PC-3 (cell line): ENCODE results near the gene CHST11. TPM values are rescaled to one million over a fixed set of nuclear protein-coding genes. Genes with fewer than 3 reads are reported as not detected.

Source experiments
- ATAC-seq: fragments of 200-7000 bp; cut with Tn5 transposase; 2 replicates; pipeline ENCODE4 v1.9.1; 2020; ENCODE audit warnings: mild to moderate bottlenecking, moderate library complexity
- BruUV-seq: library from RNA; stranded (reverse); fragments of 400-500 nt; replicated peaks from 2 replicates; lab custom pipeline; 2021; lab: Mats Ljungman, UMichigan
- CTCF ChIA-PET: fragments of 300-600 bp; sonication (Branson Sonifier 250); formaldehyde crosslinking; loops from one replicate; lab custom pipeline; 2022; ENCODE audit warnings: antibody characterized with exemption; lab: Charles Lee
- POLR2A ChIA-PET: fragments of 300-600 bp; sonication (Branson Sonifier 250); formaldehyde crosslinking; loops from one replicate; lab custom pipeline; 2022; ENCODE audit warnings: antibody characterized with exemption; ENCODE audit not compliant: unreplicated experiment; lab: Charles Lee
- DNase-seq: peaks from one replicate; pipeline ENCODE4 v3.0.0-alpha.2; 2015
- H2AFZ ChIP-seq: fragments of 300-600 bp; sonication (generic); 2 replicates; pipeline ENCODE4 v1.6.0; 2016; ENCODE audit warnings: antibody characterized with exemption, low read length
- H3F3A ChIP-seq: fragments of 300-600 bp; sonication (generic); one replicate; pipeline ENCODE4 v1.6.0; 2017; ENCODE audit warnings: antibody characterized with exemption, low read length, control low read depth, mild to moderate bottlenecking; ENCODE audit not compliant: unreplicated experiment
- H3K27ac ChIP-seq: fragments of 300-600 bp; sonication (generic); 2 replicates; pipeline ENCODE4 v1.5.1; 2016; ENCODE audit warnings: mild to moderate bottlenecking, low read length
- H3K27me3 ChIP-seq: fragments of 300-600 bp; sonication (generic); 2 replicates; pipeline ENCODE4 v1.6.1; 2016; ENCODE audit warnings: low read length, mixed read lengths
- H3K36me3 ChIP-seq: fragments of 300-600 bp; sonication (generic); 2 replicates; pipeline ENCODE4 v1.6.1; 2016; ENCODE audit warnings: low read depth, mixed run types, low read length, mixed read lengths
- H3K4me1 ChIP-seq: fragments of 300-600 bp; sonication (generic); 2 replicates; pipeline ENCODE4 v1.5.1; 2016; ENCODE audit warnings: low read length; ENCODE audit not compliant: insufficient read depth
- H3K4me2 ChIP-seq: fragments of 300-600 bp; sonication (generic); 2 replicates; pipeline ENCODE4 v1.6.0; 2016; ENCODE audit warnings: low read length
- H3K4me3 ChIP-seq: fragments of 300-600 bp; sonication (generic); 2 replicates; pipeline ENCODE4 v1.5.1; 2016; ENCODE audit warnings: mild to moderate bottlenecking, low read length, mixed read lengths
- H3K79me2 ChIP-seq: fragments of 300-600 bp; sonication (generic); 2 replicates; pipeline ENCODE4 v1.6.1; 2017; ENCODE audit warnings: low read length, mixed read lengths
- H3K9ac ChIP-seq: fragments of 300-600 bp; sonication (generic); 2 replicates; pipeline ENCODE4 v1.6.0; 2016; ENCODE audit warnings: mild to moderate bottlenecking, low read length
- H3K9me2 ChIP-seq: fragments of 300-600 bp; sonication (generic); replicated peaks from 2 replicates; pipeline ENCODE4 v1.6.1; 2016; ENCODE audit warnings: mixed run types, low read length, mixed read lengths
- H3K9me3 ChIP-seq: fragments of 300-600 bp; sonication (generic); 2 replicates; pipeline ENCODE4 v1.6.1; 2016; ENCODE audit warnings: low read length, mixed read lengths
- H4K20me1 ChIP-seq: fragments of 300-600 bp; sonication (generic); 2 replicates; pipeline ENCODE4 v1.6.1; 2016; ENCODE audit warnings: low read length, mixed read lengths
- EZH2 ChIP-seq: fragments of 300-600 bp; sonication (generic); IDR thresholded peaks from one replicate; pipeline ENCODE4 v1.6.1; 2017; ENCODE audit warnings: antibody characterized with exemption, mild to moderate bottlenecking, low read length; ENCODE audit not compliant: unreplicated experiment
- EZH2phosphoT487 ChIP-seq: fragments of 300-600 bp; sonication (generic); IDR thresholded peaks from 2 replicates; pipeline ENCODE4 v1.6.1; 2018; ENCODE audit warnings: mild to moderate bottlenecking, antibody characterized with exemption, low read length, borderline replicate concordance
- intact Hi-C: fragments of 100-400 bp; cut with micrococcal nuclease; formaldehyde crosslinking; loops from 2 replicates; pipeline ENCODE4 v1.9.0; 2023
- total RNA-seq: library from RNA; depleted of rRNA; stranded (reverse); fragments of >200 nt; gene quantifications from 2 replicates; pipeline ENCODE4 v1.2.3, GENCODE V29; 2014
- TF ChIP-seq, protein P1 (sequence below): fragments of 300-600 bp; sonication (generic); conservative IDR thresholded peaks from 2 replicates; pipeline ENCODE4 v1.5.1; 2017; ENCODE audit warnings: antibody characterized with exemption, low read depth, mild to moderate bottlenecking, low read length

CHST11 gene
- total RNA-seq, 1 experiment from 2014 or later, result 53.5 TPM

DNA sequence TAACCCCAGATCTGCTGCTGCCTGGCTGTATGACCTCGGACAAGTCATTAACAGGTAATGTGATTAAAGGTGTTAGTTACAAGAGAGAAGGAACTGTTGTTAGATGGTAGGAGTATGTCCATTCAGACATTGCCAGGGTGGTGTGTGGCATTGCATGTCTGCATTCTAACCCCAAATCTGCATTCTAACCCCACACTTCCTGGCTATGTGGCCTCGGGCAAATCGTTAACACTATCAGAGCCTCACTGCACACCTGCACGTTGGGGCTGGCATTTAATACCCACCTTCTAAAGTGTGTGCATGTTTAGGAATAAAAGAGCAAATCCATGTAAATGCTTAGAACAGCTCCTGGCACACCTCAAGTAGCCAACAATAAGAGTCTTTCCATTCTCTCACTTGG, 46.4 kb downstream of the CHST11 start:
- Histone ChIP-seq H3K79me2 (no peaks in the 10 kb centered on the region), H4K20me1 (no peaks in the 10 kb centered on the region)
- no peak for TF ChIP-seq EZH2
- TF ChIP-seq, protein P1, sequence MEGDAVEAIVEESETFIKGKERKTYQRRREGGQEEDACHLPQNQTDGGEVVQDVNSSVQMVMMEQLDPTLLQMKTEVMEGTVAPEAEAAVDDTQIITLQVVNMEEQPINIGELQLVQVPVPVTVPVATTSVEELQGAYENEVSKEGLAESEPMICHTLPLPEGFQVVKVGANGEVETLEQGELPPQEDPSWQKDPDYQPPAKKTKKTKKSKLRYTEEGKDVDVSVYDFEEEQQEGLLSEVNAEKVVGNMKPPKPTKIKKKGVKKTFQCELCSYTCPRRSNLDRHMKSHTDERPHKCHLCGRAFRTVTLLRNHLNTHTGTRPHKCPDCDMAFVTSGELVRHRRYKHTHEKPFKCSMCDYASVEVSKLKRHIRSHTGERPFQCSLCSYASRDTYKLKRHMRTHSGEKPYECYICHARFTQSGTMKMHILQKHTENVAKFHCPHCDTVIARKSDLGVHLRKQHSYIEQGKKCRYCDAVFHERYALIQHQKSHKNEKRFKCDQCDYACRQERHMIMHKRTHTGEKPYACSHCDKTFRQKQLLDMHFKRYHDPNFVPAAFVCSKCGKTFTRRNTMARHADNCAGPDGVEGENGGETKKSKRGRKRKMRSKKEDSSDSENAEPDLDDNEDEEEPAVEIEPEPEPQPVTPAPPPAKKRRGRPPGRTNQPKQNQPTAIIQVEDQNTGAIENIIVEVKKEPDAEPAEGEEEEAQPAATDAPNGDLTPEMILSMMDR, result no peak
- no peak for TF ChIP-seq EZH2phosphoT487

DNA sequence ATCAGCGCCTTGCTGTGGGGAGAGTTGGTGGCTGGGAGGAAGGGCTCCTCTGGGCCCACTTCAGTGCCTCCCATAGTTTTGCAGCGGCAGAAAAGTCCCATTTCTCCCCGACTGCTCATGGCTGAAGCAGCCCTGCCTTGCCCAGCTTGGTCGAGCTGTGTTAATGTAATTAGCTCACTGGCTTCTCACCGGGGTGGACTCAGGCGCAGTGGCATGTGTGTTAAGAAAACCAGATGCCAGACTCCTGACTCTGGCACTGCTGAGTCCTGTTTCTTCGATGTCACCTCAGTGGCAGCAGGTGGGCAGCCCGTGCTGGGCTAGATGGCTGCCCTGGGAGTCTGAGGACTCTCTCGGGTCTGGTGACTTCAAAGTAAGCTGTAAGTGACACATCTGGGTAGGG, 47.4 kb downstream of the CHST11 start:
- intact Hi-C loops, result no loop called here
- ATAC-seq, result no peak
- H3K79me2 ChIP-seq, result no peaks in the 10 kb centered on the region
- CTCF ChIA-PET, result no interaction called here
- TF ChIP-seq, protein P1, result no peak
- TF ChIP-seq EZH2phosphoT487 (no peak), EZH2 (no peak)
- H3K27ac ChIP-seq, result no peak overlapping the region
- H3K9me2 ChIP-seq, result no peaks in the 10 kb centered on the region
- H3K4me2 ChIP-seq, result no peak overlapping the region
- DNase-seq, result no peak
- H3F3A ChIP-seq, result no peaks in the 10 kb centered on the region
- no peak overlapping the region for H3K9ac ChIP-seq
- H2AFZ ChIP-seq, result no peak overlapping the region
- H3K36me3 ChIP-seq, result no peaks in the 10 kb centered on the region
- no peaks in the 10 kb centered on the region for H3K4me1 ChIP-seq
- no peaks in the 10 kb centered on the region for H3K27me3 ChIP-seq
- no peaks in the 10 kb centered on the region for H4K20me1 ChIP-seq
- H3K9me3 ChIP-seq, result no peaks in the 10 kb centered on the region
- POLR2A ChIA-PET, result no interaction called here
- BruUV-seq, result no TSS peak
- no peak overlapping the region for H3K4me3 ChIP-seq

More for the DNA sequence above, 46.4 kb downstream of the CHST11 start:
- ATAC-seq (no peak), DNase-seq (no peak)
- no peaks in the 10 kb centered on the region for H3K9me3 ChIP-seq
- no peak overlapping the region for H3K4me3 ChIP-seq
- CTCF ChIA-PET, result no interaction called here
- H3K9ac ChIP-seq, result no peak overlapping the region
- no TSS peak for BruUV-seq
- no peaks in the 10 kb centered on the region for H3K36me3 ChIP-seq
- no peak overlapping the region for H3K4me2 ChIP-seq
- H3K27me3 ChIP-seq, result no peaks in the 10 kb centered on the region
- H3F3A ChIP-seq, result no peaks in the 10 kb centered on the region
- no peak overlapping the region for H3K27ac ChIP-seq
- no peaks in the 10 kb centered on the region for H3K9me2 ChIP-seq
- POLR2A ChIA-PET, result no interaction called here
- intact Hi-C loops, result no loop called here
- no peaks in the 10 kb centered on the region for H3K4me1 ChIP-seq
- no peak overlapping the region for H2AFZ ChIP-seq

DNA sequence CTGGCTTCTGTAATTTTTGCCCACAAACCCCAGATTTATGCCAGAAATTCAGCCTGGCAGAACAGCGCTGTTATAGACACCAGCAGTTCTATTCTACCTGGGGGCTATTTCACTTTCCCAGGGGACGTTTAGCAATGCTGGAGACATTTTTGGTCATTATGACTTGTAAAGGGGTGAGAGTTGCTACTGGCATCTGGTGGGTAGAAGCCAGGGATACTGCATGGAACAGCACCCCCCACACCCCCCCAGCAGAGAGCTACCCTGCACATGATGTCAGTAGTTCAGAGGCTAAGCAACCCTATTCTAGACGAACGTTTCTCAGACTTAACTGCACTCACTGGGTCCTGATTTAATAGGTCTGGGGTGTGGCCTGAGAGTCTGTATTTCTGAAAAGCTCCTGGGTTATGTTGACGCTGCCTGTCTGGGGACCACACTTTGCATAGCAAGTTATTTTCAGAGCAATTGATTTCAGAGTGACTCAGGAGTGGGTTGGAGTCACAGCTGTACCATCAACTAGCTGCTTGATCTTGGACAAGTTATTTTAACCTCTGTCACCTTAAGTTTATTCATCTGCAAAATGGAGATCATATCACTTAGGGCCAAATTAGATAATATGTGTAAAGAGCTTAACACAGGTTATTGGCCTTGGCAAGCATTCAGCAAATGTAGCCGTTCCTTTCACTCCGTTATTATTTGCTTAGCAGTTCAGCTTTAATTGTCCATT, 48.5 kb downstream of the CHST11 start:
- no TSS peak for BruUV-seq
- TF ChIP-seq, protein P1, result no peak
- no peak for DNase-seq
- peak; percentile 49 for ATAC-seq
- H4K20me1 ChIP-seq, result no peaks in the 10 kb centered on the region
- H3K4me1 ChIP-seq, result no peaks in the 10 kb centered on the region
- H3K27me3 ChIP-seq, result no peaks in the 10 kb centered on the region
- no peaks in the 10 kb centered on the region for H3F3A ChIP-seq
- intact Hi-C loops, result no loop called here
- no peak overlapping the region for H3K27ac ChIP-seq
- H3K9ac ChIP-seq, result no peak overlapping the region
- ChIA-PET POLR2A (no interaction called here), CTCF (interaction anchor here (0.5 kb wide), 1 partner anchor 242 kb away, joined by 3 read pairs; no protein-coding TSS in a partner anchor)
- no peak overlapping the region for H3K4me3 ChIP-seq
- H3K36me3 ChIP-seq, result no peaks in the 10 kb centered on the region
- H3K4me2 ChIP-seq, result no peak overlapping the region
- no peak overlapping the region for H2AFZ ChIP-seq
- 0 out of 2 replicates have a peak, but pooled peaks cover under 1% of the 10 kb centered on the region for H3K79me2 ChIP-seq
- no peaks in the 10 kb centered on the region for H3K9me3 ChIP-seq
- H3K9me2 ChIP-seq, result no peaks in the 10 kb centered on the region
